KOPT-K1 (cell line): Measurements from ENCODE around the gene PPM1H.
"Not testable (repeated sequence)": the region's sequence is repeated elsewhere in the genome, so short reads cannot be mapped to it uniquely, and the experiment has no call there.

ENCODE experiments used
- H3K27ac ChIP-seq: fragments of 200-600 bp; sonication (generic); 2 replicates; pipeline ENCODE4 v1.5.1; 2016; ENCODE audit warnings: antibody characterized with exemption, mild to moderate bottlenecking, low read depth, low read length; ENCODE audit not compliant: poor library complexity, severe bottlenecking
- H3K36me3 ChIP-seq: fragments of 200-600 bp; sonication (generic); 2 replicates; pipeline ENCODE4 v1.5.1; 2017; ENCODE audit warnings: antibody characterized with exemption, mild to moderate bottlenecking, low read length, moderate library complexity; ENCODE audit not compliant: insufficient read depth
- H3K9me3 ChIP-seq: fragments of 200-600 bp; sonication (generic); 2 replicates; pipeline ENCODE4 v1.5.1; 2017; ENCODE audit warnings: antibody characterized with exemption, low read length, mild to moderate bottlenecking; ENCODE audit not compliant: insufficient read depth, poor library complexity, severe bottlenecking

PPM1H gene

GRCh38 chr12:62776997-62777396 lies 158.0 kb downstream of the PPM1H start:
- no peaks in the 10 kb centered on the region for H3K36me3 ChIP-seq

GRCh38 chr12:62776575-62776974 lies 158.4 kb downstream of the PPM1H start:
- Histone ChIP-seq H3K36me3 (no peaks in the 10 kb centered on the region), H3K9me3 (no peaks in the 10 kb centered on the region), H3K27ac (no peak overlapping the region)

More at GRCh38 chr12:62776997-62777396, 158.0 kb downstream of the PPM1H start:
- no peak overlapping the region for H3K27ac ChIP-seq
- H3K9me3 ChIP-seq, result no peaks in the 10 kb centered on the region

GRCh38 chr12:62774794-62775193 lies 160.2 kb downstream of the PPM1H start:
- Histone ChIP-seq H3K36me3 (no peaks in the 10 kb centered on the region), H3K27ac (no peak overlapping the region), H3K9me3 (no peaks in the 10 kb centered on the region)

GRCh38 chr12:62772416-62772955 lies 162.5 kb downstream of the PPM1H start:
- Histone ChIP-seq H3K9me3 (no peaks in the 10 kb centered on the region), H3K36me3 (no peaks in the 10 kb centered on the region), H3K27ac (no peak overlapping the region)

- Histone ChIP-seq H3K27ac (no peak overlapping the region), H3K36me3 (no peaks in the 10 kb centered on the region), H3K9me3 (no peaks in the 10 kb centered on the region)
These were observed 163.1 kb downstream of the PPM1H start for GRCh38 chr12:62771828-62772227.

GRCh38 chr12:62770381-62770780 lies 164.6 kb downstream of the PPM1H start:
- no peaks in the 10 kb centered on the region for H3K36me3 ChIP-seq
- no peak overlapping the region for H3K27ac ChIP-seq
- H3K9me3 ChIP-seq, result no peaks in the 10 kb centered on the region

GRCh38 chr12:62769076-62769619 lies 165.8 kb downstream of the PPM1H start:
- H3K36me3 ChIP-seq, result no peaks in the 10 kb centered on the region
- no peak overlapping the region for H3K27ac ChIP-seq
- no peaks in the 10 kb centered on the region for H3K9me3 ChIP-seq

GRCh38 chr12:62767946-62768345 lies 167.0 kb downstream of the PPM1H start:
- Histone ChIP-seq H3K9me3 (no peaks in the 10 kb centered on the region), H3K36me3 (no peaks in the 10 kb centered on the region), H3K27ac (no peak overlapping the region)

- Histone ChIP-seq H3K9me3 (no peaks in the 10 kb centered on the region), H3K36me3 (no peaks in the 10 kb centered on the region), H3K27ac (no peak overlapping the region)
These were observed 167.5 kb downstream of the PPM1H start for GRCh38 chr12:62767496-62767895.

- H3K36me3 ChIP-seq, result no peaks in the 10 kb centered on the region
- no peak overlapping the region for H3K27ac ChIP-seq
- no peaks in the 10 kb centered on the region for H3K9me3 ChIP-seq
These were observed 168.5 kb downstream of the PPM1H start for GRCh38 chr12:62766496-62766895.

GRCh38 chr12:62763861-62764645 lies 170.9 kb downstream of the PPM1H start:
- no peak overlapping the region for H3K27ac ChIP-seq
- H3K36me3 ChIP-seq, result no peaks in the 10 kb centered on the region
- H3K9me3 ChIP-seq, result no peaks in the 10 kb centered on the region

GRCh38 chr12:62763312-62763711 lies 171.6 kb downstream of the PPM1H start:
- no peaks in the 10 kb centered on the region for H3K36me3 ChIP-seq
- no peak overlapping the region for H3K27ac ChIP-seq
- no peaks in the 10 kb centered on the region for H3K9me3 ChIP-seq

- H3K9me3 ChIP-seq, result no peaks in the 10 kb centered on the region
- no peaks in the 10 kb centered on the region for H3K36me3 ChIP-seq
- H3K27ac ChIP-seq, result no peak overlapping the region
These were observed 172.3 kb downstream of the PPM1H start for GRCh38 chr12:62762645-62763044.

GRCh38 chr12:62761658-62762057 lies 173.3 kb downstream of the PPM1H start:
- Histone ChIP-seq H3K27ac (no peak overlapping the region), H3K9me3 (no peaks in the 10 kb centered on the region), H3K36me3 (no peaks in the 10 kb centered on the region)

GRCh38 chr12:62760779-62761178 lies 174.2 kb downstream of the PPM1H start:
- H3K36me3 ChIP-seq, result no peaks in the 10 kb centered on the region
- H3K27ac ChIP-seq, result no peak overlapping the region
- no peaks in the 10 kb centered on the region for H3K9me3 ChIP-seq

- H3K36me3 ChIP-seq, H3K27ac ChIP-seq, H3K9me3 ChIP-seq: not testable (repeated sequence)
These were observed 174.6 kb downstream of the PPM1H start for GRCh38 chr12:62760341-62760740.
